ENCODE data around the gene PQBP1.
A peak's percentile ranks its signal among the peaks of the same experiment; 100 is the strongest.

PQBP1 gene

DNA sequence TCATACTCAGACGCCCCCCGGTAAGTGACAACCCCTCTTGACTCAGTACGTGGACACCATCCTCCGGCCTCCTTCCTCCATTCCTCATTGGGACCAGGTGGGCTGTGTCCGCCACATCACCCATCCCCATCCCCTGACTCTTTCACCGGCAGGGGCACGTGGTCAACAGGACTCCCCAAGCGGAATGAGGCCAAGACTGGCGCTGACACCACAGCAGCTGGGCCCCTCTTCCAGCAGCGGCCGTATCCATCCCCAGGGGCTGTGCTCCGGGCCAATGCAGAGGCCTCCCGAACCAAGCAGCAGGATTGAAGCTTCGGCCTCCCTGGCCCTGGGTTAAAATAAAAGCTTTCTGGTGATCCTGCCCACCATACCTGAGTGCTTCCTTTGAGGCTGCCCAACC, 5.0 kb downstream of the PQBP1 start:
- no peak for DNase-seq

DNA sequence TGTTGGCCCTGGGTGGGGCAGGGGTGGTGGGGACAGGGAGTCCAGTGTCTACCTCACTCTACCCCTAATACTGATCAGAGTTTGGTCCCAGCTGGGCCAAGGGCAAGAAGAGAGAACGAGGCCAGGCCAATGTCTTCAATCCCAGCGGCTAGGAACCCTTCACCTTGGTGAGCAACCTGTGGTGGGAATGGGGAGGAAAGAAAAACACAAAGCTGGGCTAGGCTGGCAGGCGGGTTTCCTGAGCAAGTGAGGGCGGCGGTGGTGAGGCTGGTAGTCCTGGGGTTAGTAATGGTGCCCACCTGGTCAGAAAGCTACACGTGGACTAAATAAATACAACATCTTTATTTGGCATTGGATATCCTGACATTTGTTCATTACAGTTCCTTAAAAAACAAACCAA, 5.6 kb downstream of the PQBP1 start:
- DNase-seq = no peak

DNA sequence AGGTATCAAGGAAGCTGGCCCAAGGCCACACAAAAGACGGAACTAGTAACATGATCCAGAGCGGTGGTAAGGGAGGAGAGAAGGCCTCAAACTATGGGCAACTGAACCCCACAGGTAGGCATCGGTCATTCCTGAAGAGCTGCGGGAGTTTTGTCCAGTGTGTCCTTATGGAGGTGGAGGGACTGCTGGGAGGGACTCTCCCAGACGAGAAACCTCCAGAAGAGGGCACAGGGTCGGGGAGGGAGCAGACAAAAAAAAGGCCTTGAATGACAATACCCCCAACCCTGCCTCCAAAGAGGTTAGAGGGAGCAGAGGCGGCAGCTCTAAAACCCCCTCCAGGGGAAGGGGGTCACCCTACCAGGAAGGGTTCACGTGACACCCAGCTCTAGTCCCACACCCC, 6.5 kb downstream of the PQBP1 start:
- no peak for DNase-seq

DNA sequence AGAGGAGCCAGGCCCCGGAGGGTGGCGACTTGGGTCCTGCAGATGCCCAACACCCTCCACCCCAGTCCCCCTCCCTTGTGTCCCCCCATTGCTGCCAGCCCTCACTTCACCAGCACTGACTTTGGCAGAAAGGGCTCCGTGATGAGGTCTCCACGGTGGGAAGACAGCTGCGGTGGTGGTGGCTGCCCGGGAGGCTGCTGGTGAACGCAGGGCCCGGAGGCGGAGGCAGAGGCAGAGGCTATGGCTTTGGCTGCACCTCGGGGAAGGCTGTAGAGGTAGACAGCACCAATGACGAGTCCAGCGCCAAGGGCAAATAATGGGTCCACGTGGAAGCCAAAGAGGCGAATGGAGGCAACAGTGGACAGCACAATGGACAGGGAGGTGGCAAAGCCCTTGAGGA, 6.9 kb downstream of the PQBP1 start:
- no peak for DNase-seq

DNA sequence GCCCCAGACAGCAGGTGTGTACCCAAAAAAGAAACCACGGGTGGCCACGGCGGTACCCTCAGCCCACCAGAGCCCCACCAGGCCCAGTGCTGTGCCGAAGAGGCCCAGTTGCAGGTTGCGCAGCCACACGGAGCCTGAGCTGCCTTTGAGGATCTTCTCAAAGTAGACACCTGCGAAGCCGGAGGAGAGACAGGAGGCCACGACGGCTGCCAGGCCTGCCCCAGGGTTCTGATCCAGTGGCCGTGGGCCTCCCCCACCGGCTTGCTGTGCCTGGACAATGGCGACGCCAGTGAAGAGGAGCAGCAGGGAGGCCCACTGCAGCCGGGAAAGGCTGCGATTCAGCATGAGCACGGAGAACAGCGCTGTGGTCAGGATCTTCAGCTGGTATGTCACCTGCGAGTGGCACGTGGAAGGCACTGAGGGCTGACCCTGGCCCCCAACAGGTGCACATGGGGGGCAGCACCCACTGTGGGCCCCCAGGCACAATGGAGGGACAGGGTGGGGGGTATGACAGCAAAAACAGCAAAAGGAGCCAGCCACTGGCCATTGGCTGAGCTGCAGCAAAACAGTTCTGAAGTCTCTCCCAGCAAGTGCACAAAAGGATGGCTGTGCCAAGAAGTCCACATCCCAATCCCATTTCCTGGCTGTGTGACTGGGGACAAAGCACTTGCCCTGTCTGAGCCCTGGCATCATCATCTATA, 7.5 kb downstream of the PQBP1 start:
- no peak for DNase-seq

DNA sequence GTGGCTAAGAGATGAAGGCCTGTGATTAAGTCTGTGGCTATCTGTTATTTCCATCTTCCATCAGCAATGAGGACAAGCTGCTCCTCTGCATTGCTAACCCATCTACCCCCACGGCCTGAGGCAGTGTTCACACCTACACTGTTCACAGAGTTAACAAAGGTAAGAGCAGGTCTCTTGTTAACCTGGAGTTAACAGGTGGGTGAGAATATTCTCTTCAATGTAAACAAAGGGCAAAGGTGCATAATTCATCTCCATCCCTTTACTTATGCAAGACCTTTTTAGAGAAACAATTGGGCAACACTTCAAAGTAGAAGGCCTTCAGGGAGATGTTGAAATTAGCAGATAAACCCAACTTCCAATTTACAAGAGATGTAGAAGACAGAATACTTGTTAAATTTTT, 10.9 kb downstream of the PQBP1 start:
- no peak for DNase-seq

DNA sequence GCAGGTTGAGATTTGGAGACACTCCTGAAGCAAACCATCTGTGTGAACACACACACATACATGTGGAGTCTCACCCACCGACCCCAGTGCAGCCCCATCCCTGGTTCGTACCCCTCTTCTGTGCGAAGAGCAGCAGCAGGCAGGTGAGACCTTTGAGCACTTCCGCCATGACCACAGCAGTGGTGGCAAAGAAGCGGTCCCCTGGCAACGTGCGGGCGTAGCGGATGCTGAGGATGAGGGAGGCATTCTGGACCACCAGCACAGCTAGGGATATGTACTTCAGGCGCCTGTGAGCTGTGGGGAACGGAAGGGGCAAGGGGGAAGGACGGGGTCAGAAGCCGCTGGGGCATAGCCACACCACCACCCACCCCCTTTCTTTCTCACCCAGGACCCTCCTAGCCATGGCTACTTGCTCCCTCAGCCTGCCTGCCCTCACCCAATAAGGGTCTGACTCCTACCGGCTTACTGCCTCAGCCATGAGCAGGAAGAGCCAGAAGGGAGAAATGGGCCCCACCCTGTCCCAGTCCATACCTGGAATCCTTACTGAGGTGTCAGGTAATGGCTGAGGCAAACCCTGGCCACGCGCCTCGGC, 12.1 kb downstream of the PQBP1 start:
- DNase-seq = no peak

DNA sequence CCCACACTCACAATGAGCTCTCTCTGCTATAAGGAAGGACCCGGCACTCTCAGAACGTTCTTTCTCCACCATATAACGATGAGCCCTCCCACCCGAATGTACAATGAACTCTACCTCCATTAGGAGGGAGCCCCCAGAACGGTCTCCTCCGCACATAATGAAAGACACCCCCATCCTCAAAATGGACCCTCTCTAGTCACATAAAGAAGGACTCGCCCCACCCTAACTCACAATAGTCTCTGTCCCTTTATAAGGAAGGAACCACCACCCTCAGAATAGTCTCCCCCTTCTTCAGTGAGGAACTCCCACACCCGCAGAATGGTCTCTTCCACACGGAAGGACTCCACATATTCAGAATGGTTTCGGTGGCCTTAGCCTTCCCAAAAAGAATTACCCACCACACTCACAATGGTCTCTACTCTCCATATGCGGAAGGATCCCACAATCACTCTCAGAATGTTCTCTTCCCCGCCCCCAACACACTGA, 13.2 kb downstream of the PQBP1 start:
- DNase-seq = no peak

DNA sequence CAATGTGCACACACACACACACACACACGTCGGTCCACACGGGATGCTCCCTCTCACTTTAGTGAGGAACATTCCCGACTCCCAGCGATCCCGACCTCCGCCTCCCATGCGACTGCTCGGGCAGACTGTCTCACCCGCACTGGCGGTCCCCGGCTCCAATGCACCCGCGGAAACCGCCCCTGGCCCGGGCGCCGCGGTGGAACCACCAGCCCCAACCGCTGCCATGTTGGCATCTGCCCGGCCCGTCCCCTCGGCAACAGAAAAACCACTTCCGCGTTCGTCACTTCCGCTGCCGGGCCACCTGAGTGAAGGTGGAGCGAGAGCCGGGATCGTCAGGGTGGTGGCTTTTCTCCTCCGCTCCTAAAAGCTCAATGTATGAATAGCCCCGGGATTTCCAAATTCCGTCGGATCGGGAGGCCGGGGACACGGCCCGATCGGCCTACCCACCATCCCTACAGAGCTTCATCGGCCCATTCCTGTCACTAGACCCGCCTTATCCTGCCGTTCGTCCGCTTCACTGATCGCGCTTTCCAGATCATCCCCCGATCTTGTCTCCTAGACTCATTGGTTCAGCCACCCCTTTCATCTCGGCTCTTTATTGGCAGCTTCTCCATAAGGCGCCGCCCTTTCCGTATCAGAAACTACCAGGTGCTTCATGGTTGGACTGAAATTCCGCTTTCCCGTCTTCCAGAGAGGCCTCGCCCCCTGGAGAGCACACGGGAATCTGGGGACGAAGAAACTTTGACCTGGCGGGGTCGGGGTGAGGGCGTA, 13.9 kb downstream of the PQBP1 start, which contains the start of gene SLC35A2:
SLC35A2 (minus strand) TSS at position 235 of the 771 bp plus-strand sequence; CDS start at position 225, 10 bp downstream.
- DNase-seq = peak; percentile 61

DNA sequence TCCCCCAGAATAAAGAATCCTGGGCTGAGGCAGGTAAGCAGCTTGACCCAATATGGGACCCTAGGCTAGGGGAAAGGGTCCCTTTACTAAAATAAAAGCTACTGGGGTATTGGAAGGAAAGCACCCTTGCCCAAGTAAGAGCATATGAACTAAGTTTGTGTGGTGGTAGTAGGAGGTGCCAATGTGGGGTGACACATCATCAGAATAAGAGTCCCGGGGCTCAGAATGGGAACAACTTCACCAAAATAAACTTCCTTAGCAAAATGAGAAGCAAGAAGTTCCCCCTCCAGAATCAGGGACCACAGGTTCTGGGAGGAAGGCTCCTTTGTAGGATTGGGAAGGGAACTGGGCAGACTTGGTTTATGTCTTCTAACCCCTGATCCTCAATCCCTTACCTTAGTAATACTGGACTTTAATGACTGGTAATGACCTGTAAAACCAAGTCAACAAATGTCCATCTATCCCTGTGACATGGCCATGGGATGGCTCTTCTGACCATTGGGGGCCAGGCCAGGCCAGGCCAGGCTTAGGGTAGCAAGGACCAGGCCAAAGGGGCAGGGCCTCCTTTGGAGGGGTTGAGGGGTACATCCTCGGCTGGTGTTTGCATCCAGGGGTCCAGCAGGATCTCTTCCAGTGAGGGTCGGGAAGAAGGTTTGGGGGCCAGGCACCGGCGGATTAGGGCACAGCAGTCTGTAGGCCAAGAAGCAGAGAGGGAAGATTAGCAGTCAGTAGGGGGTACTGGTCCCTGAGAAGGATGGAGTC, 16.1 kb downstream of the PQBP1 start:
- DNase-seq = no peak

DNA sequence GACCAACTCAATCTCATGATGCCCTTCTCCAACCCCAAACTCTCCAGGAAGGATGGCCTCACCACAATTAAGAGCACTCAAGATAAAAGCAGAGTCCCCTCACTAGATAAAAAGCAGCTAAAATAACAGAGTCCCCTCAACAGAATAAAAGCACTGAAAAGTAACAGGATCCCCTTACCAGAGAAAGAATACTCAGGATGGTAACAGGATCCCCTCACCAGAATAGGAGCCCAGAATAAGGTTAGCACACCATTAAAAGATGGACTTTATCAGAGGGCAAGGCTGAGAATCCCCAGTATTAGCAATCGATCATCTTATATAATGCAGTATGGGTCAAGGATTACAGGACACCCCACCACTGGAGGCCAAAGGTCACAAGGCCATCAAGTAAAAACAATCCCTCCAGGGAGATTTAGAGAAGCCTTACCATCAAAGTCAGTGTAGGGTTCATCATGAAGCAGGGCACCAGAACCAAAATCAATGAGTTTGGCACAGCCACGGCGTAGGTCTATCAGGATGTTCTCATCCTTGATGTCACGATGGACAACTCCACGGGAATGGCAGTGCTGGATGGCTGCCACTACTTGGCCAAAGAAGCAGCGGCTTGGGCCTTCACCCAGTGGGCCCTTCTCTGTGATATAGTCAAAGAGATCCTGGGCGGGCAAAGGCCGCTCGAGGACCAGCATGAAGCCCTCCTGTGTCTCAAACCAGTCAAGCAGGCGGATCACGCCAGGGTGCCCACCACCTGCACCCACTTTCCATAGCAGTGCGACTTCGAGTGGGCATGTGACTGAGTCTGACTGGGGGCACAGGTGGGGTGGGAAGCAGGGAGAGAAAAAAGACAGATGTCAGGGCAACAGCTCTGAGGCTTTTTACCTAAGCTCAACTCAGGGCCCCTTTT, 17.1 kb downstream of the PQBP1 start:
- no peak for DNase-seq

DNA sequence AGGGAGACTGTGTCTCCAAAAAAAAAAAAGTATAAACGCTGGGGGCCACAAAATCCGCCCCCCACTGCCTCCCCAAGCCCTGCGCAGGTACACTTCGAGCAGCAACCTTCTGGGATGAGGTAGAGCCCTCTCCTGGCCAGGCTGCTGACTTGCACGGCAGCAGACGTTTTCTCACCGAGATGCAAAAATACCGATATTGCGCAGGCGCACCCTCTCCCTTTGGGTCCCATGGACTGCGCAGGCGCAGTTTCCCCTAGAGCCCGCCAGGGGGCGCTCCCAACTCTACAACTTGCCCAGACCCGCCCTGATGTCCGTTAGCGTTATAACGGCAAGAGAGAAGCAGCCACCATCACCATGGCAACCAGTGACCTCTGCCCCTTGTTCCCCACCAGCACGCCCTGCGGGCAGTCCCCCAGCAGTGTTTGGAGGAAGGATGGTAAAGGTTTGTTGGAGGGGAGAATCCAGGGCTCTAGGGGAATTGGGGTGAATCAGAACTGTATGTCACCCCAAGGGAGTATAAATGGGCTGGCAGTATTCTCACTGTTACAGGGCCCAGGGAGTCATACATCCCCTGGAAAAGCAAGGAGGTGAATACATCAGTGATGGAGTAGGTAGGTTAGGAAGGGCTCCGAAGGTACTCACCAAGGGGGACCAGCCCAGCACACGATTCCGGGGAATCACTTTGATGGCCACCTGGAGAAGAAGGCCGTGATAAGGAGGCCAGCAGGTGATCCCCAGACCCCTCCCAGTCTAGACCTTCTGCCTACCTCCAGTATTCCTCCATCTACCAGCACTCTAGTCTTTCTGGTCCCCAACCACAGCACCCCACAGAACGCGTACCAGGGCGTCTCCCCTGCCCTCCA, 19.6 kb downstream of the PQBP1 start:
- DNase-seq = peak; percentile 88

DNA sequence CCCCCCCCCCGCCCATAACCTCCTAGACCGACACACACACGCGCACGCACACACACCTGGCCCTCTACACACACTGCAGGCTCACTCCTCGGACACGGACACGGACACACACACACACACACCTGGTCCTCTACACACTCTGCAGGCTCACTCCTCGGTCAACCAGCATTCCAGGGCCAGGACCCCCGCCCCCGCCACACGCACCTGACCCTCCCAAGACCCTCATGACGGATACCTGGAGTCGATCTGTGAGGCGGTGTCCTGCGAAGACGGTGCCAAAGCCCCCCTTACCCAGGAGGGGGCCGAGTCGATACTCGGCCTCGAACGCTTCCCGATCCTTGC, 20.5 kb downstream of the PQBP1 start:
- DNase-seq = no peak

DNA sequence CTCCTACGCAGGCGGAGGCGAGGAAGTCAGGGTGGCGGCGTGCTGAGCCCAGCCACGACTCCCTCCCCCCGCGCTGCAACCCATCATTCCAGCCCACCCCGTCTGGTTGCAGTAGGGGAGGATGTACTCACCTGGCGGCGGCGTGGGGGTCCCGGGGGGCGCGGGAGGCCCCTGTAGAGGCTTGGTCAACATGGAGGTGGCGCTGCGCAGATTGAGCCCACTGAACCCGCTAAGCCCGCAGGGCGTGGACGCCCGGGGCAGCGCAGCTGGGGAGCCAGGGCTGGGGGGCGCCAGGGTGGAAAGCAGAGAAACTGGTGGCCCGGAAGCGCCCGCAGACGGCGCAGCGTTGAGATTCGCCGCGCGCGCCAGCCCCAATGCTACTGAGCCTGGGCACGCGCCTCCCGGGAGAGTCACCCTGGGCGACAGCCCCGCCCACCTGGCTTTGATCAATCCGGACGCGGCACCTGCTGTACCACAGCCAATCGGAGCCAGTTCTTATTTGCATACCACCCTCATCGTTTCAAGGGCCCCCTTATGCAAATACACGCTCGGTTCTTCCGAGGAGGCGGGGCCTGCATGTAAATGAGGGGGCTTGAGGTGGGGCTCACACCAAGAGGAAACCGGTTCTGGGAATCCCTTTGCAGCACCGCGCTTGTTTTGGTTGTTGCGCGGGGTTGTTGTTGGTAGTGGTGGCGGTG, 21.1 kb downstream of the PQBP1 start, which contains the start of gene PIM2:
PIM2 (minus strand) TSS at position 382 of the 698 bp plus-strand sequence; CDS start at position 192, 190 bp downstream.
- peak; percentile 63 for DNase-seq

DNA sequence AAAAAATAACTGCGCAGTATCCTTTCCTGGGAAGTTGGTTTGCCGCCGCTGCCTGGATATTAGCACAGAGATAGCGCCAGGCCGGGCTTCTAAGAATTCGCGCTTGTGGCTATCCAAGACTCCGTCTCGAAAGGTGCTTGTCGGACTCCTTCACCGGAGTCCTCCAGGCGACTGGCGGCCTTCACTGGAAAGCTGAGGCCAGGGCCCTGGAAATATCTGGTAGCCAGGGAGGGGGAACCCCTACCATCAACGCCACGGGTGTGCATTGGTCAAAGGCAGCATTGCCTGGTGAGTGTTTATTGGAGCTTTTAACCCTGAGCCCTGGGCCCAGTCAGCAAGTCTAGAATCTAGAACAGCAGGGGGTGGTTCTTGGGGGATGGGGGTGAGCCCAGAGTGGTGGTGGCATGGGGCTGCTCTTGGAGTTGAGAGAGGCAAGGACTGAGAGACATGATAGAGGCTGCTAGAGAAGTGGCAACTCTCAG, 21.7 kb downstream of the PQBP1 start:
- no peak for DNase-seq

DNA sequence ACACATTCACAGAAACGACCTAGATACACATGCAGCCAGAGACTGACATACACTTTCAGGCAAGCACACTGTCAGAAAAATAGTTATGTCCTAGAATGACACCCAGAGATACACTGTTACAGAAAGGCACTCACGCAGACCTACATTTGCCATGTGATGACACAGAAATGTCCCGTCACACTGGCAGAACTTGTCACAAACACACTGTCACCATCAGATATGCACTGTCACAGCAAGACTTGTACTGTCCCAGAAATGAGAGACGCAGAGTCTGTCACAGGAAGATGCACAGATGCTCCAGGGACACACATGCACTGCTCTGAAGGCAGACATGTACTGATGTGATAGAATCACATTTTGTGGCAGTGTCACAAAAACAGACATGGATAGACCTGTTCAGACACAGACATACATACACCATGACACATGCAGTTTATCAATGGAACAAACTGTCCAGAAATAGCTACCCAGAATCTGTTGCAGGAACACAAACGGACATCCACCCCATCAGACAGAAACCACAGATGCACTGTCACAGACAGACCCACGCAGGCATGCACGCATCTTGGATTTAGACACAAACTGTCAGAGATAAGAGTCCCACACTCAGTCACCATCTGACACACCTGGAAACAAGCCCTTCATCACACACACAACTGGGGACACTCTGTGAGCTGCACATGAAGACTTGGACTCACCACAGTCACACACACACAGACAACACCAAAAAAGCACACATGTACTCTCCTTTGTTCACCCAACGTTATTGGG, 22.4 kb downstream of the PQBP1 start:
- no peak for DNase-seq

DNA sequence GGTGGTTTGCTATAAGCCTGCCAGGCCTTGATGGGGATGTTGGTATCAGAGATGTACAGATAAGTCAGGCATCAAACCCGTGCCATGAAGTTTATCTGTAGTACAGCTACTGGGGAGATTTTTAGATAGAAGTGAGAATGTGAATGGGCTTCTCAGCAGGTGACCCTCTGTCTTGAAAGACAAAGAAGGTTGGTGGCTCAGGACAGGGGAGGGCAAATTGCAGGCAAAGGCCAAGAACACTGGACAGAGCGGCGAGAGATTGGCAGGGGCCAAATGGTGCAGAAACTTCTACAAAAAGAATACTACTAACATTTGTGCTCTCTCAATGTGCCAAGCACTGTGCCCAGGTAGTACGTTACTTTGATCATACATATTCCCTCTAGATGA, 23.0 kb downstream of the PQBP1 start:
- DNase-seq = no peak

DNA sequence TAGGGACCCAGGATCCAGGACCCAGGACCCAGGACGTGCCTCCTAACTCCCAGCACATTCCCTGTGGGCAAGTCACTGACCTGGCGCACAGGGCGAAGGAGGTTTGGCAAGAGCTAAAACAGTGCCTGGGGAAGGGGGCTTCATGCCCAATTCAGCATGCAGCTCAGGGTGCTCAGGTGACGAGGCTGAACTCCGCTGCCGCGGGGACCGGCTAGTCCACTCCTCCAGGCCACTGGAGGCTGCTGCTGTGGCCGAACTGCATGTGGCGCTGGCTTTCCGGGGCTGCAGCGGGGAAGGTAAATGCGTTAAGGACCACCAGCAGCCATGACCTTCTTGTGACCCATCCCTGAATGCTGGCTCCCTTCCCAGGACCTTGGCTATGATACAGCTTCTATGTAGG, 26.0 kb downstream of the PQBP1 start:
- DNase-seq = no peak

DNA sequence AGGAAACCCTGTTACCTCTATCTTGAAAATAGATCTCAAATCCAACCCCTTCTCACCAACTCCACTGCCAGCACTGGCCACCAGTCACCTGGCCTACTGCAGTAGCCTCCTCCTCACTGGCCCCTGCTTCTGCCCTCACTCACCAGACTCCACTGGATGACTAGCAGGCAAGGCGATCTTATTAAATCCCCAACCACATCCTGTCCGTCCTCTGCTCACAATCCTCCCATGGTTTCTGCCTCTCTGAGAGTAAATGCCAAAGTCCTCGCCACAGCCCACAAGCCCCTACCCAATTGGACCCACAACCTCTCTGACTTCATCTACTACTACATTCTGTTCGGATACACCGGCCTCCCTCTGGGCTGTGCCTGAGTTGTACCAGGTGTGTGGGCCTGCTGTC, 26.5 kb downstream of the PQBP1 start:
- DNase-seq = no peak
